ENCODE results near the gene UGGT1.
A peak's percentile ranks its signal among the peaks of the same experiment; 100 is the strongest.

- TF ChIP-seq, protein P1, sequence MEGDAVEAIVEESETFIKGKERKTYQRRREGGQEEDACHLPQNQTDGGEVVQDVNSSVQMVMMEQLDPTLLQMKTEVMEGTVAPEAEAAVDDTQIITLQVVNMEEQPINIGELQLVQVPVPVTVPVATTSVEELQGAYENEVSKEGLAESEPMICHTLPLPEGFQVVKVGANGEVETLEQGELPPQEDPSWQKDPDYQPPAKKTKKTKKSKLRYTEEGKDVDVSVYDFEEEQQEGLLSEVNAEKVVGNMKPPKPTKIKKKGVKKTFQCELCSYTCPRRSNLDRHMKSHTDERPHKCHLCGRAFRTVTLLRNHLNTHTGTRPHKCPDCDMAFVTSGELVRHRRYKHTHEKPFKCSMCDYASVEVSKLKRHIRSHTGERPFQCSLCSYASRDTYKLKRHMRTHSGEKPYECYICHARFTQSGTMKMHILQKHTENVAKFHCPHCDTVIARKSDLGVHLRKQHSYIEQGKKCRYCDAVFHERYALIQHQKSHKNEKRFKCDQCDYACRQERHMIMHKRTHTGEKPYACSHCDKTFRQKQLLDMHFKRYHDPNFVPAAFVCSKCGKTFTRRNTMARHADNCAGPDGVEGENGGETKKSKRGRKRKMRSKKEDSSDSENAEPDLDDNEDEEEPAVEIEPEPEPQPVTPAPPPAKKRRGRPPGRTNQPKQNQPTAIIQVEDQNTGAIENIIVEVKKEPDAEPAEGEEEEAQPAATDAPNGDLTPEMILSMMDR (IDR thresholded peaks at IDR 0.05 in 2 of 3, conservative IDR thresholded peaks at IDR 0.05 in 1 of 3; ENCODE audit: borderline replicate concordance in 1 of 3, insufficient read depth in 1 of 3, low read depth in 2 of 3, low read length in 2 of 3) = peak; percentile 57 to 88 (median 81); a peak in 5 of 6 replicates
- TF ChIP-seq MAX (IDR thresholded peaks at IDR 0.05) (no peak), POLR2AphosphoS5 (IDR thresholded peaks at IDR 0.05; ENCODE audit: low read depth, low read length) (no peak), TCF7L2 (IDR thresholded peaks at IDR 0.05; ENCODE audit: borderline replicate concordance, extremely low read depth, insufficient read depth, insufficient read length) (no peak), POLR2A (IDR thresholded peaks at IDR 0.05; ENCODE audit: borderline replicate concordance, extremely low read depth, insufficient read depth, insufficient read length) (no peak), CEBPB (IDR thresholded peaks at IDR 0.05; ENCODE audit: low read depth) (no peak), EZH2 (IDR thresholded peaks at IDR 0.05) (no peak)
These were observed 87.9 kb downstream of the UGGT1 start for GRCh38 chr2:128178650-128179460.

All from HCT116 (cell line).